Astrocyte of the cerebellum (primary cell): Measurements from ENCODE around the gene ALPG.

Source experiments
- DNase-seq: peaks from one replicate; pipeline ENCODE4 v3.0.0-alpha.2; 2011; ENCODE audit warnings: low read depth
- H3K4me3 ChIP-seq: 2 replicates; pipeline ENCODE4 v1.5.1; 2011; ENCODE audit warnings: mild to moderate bottlenecking, low read depth, low read length, moderate library complexity
- in situ Hi-C: cut with HindIII; loops from 2 replicates; pipeline ENCODE4 v1.10.0; 2017; ENCODE audit warnings: low sequenced_read_pairs
- TF ChIP-seq, protein P1 (sequence below): IDR thresholded peaks from 2 replicates; pipeline ENCODE4 v1.5.1; 2012; ENCODE audit warnings: low read length, low read depth, moderate library complexity, mild to moderate bottlenecking; ENCODE audit errors: missing control alignments

The ALPG gene

DNA sequence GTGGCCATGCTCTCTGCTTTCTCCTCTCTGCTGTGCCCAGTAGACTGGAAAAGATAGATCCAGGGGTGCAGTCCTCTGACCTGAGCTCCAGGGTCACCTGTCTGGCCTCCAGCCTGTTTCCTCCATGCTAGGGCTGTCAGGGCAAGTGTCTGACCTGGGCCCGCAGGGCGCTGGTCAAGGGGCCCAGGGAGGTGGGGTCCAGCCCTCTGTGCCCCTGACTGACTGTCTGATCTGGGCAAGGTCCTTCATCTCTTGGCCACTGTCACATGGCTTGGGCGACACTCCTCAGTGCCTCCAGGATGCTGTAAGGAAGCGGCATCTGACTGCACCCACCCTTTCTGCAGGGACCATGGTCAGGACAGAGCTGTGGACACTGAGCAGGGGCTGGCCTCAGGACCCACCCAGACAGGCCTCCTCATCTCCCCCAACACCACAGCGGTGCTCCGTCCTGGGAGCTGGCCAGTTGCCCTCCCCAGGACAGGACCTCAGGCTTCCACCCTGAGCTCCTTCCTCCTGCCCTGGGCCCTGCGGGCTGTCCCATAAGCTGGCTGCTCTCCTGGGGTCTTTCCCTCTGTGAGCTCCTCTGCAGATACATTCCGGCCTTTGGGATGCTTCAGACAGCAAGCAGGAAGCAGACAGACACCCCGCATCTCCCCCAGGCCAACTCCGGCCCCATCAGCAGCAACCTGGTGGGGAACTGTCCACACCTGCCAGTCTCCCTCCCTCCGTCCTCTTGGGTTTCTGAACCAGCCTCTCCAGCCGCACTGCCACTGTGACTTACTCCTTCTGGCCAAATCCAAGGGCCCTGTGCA, 28.1 kb downstream of the ALPG start:
- H3K4me3 ChIP-seq: no peak overlapping the region
- DNase-seq: no peak
- in situ Hi-C loops: loop anchor here (10.0 kb wide), 1 partner anchor 520 kb away; no protein-coding TSS in a partner anchor
- TF ChIP-seq, protein P1, sequence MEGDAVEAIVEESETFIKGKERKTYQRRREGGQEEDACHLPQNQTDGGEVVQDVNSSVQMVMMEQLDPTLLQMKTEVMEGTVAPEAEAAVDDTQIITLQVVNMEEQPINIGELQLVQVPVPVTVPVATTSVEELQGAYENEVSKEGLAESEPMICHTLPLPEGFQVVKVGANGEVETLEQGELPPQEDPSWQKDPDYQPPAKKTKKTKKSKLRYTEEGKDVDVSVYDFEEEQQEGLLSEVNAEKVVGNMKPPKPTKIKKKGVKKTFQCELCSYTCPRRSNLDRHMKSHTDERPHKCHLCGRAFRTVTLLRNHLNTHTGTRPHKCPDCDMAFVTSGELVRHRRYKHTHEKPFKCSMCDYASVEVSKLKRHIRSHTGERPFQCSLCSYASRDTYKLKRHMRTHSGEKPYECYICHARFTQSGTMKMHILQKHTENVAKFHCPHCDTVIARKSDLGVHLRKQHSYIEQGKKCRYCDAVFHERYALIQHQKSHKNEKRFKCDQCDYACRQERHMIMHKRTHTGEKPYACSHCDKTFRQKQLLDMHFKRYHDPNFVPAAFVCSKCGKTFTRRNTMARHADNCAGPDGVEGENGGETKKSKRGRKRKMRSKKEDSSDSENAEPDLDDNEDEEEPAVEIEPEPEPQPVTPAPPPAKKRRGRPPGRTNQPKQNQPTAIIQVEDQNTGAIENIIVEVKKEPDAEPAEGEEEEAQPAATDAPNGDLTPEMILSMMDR: no peak

DNA sequence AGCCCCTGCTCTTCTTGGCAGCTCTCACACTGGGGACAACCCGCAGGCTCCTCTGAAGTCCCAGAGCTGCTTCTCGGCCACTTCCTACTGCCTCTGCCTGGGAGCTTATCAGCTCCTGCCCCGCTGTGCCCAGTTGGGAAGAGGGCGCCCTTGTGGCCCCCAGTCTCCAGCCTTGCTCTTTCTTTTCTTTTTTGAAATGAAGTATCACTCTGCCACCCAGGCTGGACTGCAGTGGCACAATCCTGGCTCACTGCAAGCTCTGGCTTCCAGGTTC, 28.7 kb downstream of the ALPG start:
- TF ChIP-seq, protein P1: no peak
- in situ Hi-C loops: loop anchor here (10.0 kb wide), 1 partner anchor 521 kb away; no protein-coding TSS in a partner anchor

DNA sequence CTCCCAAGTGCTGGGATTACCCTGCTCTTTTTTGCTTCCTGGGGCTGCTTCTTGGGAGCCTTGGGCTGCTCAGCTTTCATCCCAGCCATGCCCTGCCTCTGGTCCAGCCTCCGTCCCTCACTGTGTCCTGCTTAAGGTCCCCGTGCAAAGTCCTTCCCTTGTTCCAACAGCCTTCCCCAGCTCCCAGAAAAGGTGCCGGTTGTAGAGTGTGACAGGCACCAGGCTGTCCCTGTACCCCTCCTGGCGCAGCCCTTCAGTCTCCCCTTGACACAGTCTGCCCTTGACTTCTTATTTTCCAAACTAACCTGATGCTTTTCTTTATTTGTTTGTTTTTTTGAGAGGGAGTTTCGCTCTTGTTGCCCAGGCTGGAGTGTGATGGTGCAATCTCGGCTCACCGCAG, 29.2 kb downstream of the ALPG start:
- no peak for DNase-seq
- TF ChIP-seq, protein P1: no peak
- no peak overlapping the region for H3K4me3 ChIP-seq
- in situ Hi-C loops: loop anchor here (10.0 kb wide), 1 partner anchor 521 kb away; no protein-coding TSS in a partner anchor

More for the DNA sequence above, 28.7 kb downstream of the ALPG start:
- no peak for DNase-seq
- no peak overlapping the region for H3K4me3 ChIP-seq

DNA sequence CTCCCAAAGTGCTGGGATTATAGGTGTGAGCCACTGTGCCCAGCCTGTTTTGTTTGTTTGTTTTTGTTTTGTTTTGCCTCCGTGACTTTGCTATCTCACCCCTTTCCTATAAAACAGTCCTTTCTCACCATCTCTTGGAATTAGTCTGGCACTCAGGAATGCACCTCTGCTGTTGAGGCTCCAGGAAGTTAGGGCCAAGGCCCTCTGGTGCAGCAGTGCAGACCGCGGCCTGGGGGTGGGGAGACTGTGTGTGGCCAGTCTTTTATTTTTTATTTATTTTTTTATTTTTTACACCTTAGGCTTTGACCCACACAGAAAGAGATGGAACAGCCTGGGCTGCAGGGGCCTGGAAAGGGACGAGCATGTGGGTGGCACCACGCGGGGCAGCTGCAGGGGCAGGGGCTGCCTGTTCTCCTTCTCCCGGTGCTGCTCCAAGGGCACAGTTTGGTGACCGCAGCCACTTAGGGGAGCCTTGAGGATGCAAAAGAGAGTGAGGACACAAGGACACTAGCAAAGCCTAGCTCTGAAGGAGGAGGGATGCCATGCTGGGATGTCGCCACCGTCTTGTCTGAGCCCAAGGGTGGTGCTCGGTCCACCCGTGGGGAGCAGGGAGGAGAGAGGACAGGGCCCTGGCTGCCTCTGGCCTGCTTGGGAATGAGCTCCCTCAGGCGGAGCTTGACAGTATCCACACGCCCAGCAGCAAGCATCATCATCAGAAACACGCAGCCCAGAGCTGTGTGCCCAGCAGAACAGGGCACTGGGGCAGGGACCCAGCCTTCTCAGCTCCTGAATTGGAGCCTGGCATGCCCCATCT, 29.9 kb downstream of the ALPG start:
- H3K4me3 ChIP-seq: no peak overlapping the region
- in situ Hi-C loops: loop anchor here (10.0 kb wide), 1 partner anchor 522 kb away; no protein-coding TSS in a partner anchor
- DNase-seq: no peak
- TF ChIP-seq, protein P1: no peak

DNA sequence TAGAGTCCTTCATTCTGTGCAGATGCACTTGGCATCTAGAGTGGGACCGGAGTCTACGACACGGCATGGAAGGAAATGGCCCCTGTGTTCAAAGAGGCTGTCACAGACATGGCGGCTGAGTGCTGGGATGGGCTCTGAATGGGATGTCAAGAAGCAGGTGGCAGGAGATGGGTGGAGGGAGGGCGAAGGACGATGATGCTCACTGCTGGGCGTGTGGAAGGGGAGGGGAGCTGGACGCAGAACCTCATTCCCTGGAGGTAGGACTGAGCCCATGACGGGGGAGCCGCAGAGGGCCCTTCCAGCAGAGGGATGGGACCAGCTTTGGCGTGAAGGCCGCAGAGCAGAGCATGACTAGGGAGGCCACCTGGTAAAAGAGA, 30.5 kb downstream of the ALPG start:
- TF ChIP-seq, protein P1: no peak
- no peak overlapping the region for H3K4me3 ChIP-seq
- DNase-seq: no peak
- in situ Hi-C loops: loop anchor here (10.0 kb wide), 1 partner anchor 522 kb away; no protein-coding TSS in a partner anchor

DNA sequence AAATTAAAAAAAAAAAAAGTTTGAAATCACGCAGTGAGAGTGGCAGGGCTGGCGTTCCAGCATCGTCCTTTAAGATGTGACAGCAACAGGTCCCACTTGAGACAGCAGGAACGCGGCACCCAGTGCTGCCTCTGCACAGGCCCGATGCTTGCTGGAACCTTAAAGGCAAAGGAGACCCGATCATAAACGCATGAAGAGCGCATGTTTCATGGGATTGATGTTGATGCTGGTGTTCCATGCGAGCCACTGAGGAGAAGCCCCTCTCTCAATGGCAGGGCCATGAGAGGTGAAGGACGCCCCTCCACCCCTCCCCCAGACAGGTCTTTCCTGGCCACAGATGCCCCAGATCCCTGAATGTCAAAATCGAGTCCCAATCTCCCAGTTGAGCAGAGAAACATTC, 31.4 kb downstream of the ALPG start:
- TF ChIP-seq, protein P1: no peak
- H3K4me3 ChIP-seq: no peak overlapping the region
- in situ Hi-C loops: loop anchor here (10.0 kb wide), 1 partner anchor 523 kb away; no protein-coding TSS in a partner anchor
- no peak for DNase-seq
